WERI-Rb-1 (cell line): ENCODE measurements around the gene DHCR7.

Source experiments
- DNase-seq: peaks from one replicate; pipeline ENCODE4 v3.0.0-alpha.2; 2020
- H3K27ac ChIP-seq: fragments of 250-450 bp; sonication (Bioruptor Pico); 2 replicates; pipeline ENCODE4 v1.5.1; 2020; ENCODE audit warnings: mild to moderate bottlenecking, moderate library complexity
- H3K27me3 ChIP-seq: fragments of 250-450 bp; sonication (Bioruptor Pico); 2 replicates; pipeline ENCODE4 v1.5.1; 2021; ENCODE audit warnings: mild to moderate bottlenecking, low read depth, moderate library complexity; ENCODE audit not compliant: insufficient read depth, severe bottlenecking
- H3K36me3 ChIP-seq: fragments of 250-450 bp; sonication (Bioruptor Pico); 2 replicates; pipeline ENCODE4 v1.5.1; 2020; ENCODE audit warnings: mild to moderate bottlenecking, moderate library complexity
- H3K4me3 ChIP-seq: 2 replicates; pipeline ENCODE4 v1.5.1; 2011; ENCODE audit warnings: low read depth, mild to moderate bottlenecking, control low read depth, low read length
- H3K9me3 ChIP-seq: fragments of 250-450 bp; sonication (Bioruptor Pico); 2 replicates; pipeline ENCODE4 v1.5.1; 2021; ENCODE audit warnings: mild to moderate bottlenecking, moderate library complexity; ENCODE audit not compliant: severe bottlenecking
- CTCF ChIP-seq: IDR thresholded peaks from 2 replicates; pipeline ENCODE4 v1.5.1; 2011; ENCODE audit warnings: low read depth, mild to moderate bottlenecking, control low read depth, inconsistent platforms, low read length

The DHCR7 gene

DNA sequence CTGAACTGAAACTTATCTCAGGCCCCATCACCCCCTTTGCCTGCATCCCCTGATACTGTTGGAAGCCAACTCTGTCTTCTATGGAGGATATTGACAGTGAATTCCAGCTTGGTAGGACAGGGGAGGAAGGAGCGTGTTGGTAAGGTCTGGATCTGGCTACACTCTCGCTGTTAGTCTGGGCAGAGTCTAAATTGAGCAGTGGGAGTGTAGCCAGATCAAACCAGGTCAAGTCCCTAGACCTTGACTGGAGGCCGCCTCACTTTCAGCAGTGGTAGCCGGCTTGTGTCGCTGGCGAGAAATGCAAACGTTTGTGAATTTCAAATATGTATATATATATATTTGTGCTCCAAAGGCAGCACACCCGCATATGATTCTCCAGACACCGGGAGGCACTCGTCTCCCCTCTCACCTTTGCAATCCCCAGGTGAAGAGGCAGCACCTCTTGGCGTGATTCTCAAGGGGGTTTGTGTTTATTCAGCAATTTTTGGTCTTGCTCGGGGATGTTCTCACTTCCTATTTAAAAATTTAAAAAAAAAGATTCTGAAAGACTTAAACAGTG lies 26.7 kb downstream of the DHCR7 start:
- H3K36me3 ChIP-seq = no peaks in the 10 kb centered on the region
- no peak for DNase-seq
- no peaks in the 10 kb centered on the region for H3K27me3 ChIP-seq
- no peaks in the 10 kb centered on the region for H3K9me3 ChIP-seq
- no peak for TF ChIP-seq CTCF
- no peak overlapping the region for H3K4me3 ChIP-seq
- no peak overlapping the region for H3K27ac ChIP-seq

GRCh38 chr11:71420455-71421241 lies 27.5 kb downstream of the DHCR7 start:
- peak; percentile 68 for DNase-seq

GRCh38 chr11:71418643-71419042 lies 29.6 kb downstream of the DHCR7 start:
- TF ChIP-seq CTCF = no peak

More at GRCh38 chr11:71420455-71421241, 27.5 kb downstream of the DHCR7 start:
- Histone ChIP-seq H3K9me3 (no peaks in the 10 kb centered on the region), H3K36me3 (no peaks in the 10 kb centered on the region), H3K27me3 (no peaks in the 10 kb centered on the region), H3K27ac (no peak overlapping the region), H3K4me3 (no peak overlapping the region)
- peak; percentile 92 for TF ChIP-seq CTCF

GRCh38 chr11:71414645-71415044 lies 33.5 kb downstream of the DHCR7 start:
- Histone ChIP-seq H3K27me3 (no peaks in the 10 kb centered on the region), H3K4me3 (no peak overlapping the region), H3K9me3 (no peaks in the 10 kb centered on the region), H3K27ac (no peak overlapping the region), H3K36me3 (no peaks in the 10 kb centered on the region)
- no peak for TF ChIP-seq CTCF
- DNase-seq = no peak

More at GRCh38 chr11:71418643-71419042, 29.6 kb downstream of the DHCR7 start:
- DNase-seq = no peak
- Histone ChIP-seq H3K9me3 (no peaks in the 10 kb centered on the region), H3K4me3 (no peak overlapping the region), H3K27ac (no peak overlapping the region), H3K27me3 (no peaks in the 10 kb centered on the region), H3K36me3 (no peaks in the 10 kb centered on the region)

GRCh38 chr11:71410363-71410966 lies 37.7 kb downstream of the DHCR7 start:
- H3K27ac ChIP-seq = no peak overlapping the region
- TF ChIP-seq CTCF = no peak
- DNase-seq = no peak
- no peak overlapping the region for H3K4me3 ChIP-seq
- no peaks in the 10 kb centered on the region for H3K9me3 ChIP-seq
- no peaks in the 10 kb centered on the region for H3K36me3 ChIP-seq
- H3K27me3 ChIP-seq = no peaks in the 10 kb centered on the region
